NCI-H526 treated with DMSO at 0.1 percent for 48 hours (cell line): Measurements from ENCODE around the gene FILIP1L.

Experiments
- DNase-seq: peaks from one replicate; lab custom pipeline; 2025; lab: John Stamatoyannopoulos, UW

Gene FILIP1L

GRCh38 chr3:99950921-99951320 is 163.4 kb downstream of the FILIP1L start:
- DNase-seq = no peak

DNA sequence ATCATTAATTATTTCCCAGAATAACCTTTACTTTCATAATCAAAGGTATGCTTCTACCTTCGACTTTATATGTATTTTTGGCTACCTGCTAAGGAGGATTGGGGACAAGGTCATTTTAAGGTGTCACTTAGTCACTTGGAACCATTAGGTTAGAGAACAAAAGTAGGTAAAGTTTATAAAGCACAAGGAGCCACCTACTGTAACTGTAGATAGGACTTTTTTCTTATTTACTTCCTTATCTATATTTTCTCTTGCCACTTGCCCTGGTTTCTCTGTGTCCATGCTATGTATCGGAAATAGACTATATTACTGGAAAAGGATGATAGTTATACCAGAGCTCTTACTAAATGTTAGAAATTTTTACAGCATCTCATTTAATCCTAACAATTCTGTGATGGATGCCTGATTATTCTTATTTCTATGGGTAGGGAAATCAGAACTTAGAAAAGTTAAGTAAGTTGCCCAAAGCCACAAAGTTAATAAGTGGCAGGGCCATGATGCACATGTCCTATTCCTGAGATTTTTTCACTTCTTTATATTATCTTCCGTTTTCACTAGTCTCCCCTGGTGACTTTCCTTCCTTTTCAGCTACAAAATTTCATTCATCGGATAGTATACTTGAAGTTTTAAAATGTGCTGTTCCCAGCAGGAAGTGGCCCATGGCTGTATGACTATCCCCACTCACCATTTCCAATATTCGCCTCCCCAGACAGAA is 164.2 kb downstream of the FILIP1L start:
- DNase-seq = no peak

DNA sequence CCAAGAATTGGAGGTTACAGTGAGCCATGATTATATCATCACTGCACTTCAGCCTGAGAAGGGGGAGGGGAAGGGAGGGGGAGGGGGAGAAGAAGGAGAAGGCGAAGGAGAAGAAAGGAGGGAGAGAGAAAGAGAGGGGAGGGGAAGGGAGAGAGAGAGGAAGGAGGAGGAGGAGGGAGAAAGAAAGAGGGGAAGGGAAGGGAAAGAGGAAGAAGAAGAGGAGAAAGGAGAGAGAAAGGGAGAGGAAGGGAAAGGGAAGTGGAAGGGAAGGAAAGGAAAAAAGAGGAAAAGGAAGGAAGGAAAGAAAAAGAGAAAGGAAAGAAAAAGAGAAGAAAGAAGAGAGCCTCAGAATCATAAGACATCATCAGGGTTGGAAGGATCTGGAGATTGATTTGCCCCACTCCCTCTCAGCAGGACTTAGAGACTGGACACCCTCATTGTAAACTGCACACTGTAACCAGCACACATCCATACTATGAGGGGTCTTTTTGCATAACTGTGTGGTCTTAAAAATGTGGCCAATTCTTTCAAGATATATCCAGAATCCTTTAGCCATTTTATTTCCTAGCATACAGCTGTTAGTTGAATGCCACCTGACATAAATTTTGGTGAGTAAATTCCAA is 165.7 kb downstream of the FILIP1L start:
- no peak for DNase-seq

DNA sequence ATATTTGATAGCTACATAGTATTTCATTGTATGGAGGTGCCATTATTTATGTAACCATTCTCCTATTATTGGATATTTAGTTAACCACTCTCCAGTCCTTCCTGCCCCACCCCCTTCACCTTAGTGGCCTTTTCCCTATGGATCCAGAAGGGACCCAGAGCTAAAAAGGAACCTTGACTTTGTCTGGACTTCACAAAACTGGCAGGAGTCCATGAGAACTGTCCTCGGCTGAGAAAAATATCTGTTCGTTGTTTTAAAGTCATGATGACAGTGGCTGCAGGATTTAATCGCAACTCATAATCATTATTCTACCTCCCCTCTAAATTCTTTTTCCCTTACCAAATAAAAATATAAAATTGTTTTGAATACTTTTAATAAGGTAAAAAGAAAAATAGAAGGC is 166.9 kb downstream of the FILIP1L start:
- DNase-seq = no peak

- DNase-seq = no peak
These were observed 168.8 kb downstream of the FILIP1L start for GRCh38 chr3:99945328-99945995.

DNA sequence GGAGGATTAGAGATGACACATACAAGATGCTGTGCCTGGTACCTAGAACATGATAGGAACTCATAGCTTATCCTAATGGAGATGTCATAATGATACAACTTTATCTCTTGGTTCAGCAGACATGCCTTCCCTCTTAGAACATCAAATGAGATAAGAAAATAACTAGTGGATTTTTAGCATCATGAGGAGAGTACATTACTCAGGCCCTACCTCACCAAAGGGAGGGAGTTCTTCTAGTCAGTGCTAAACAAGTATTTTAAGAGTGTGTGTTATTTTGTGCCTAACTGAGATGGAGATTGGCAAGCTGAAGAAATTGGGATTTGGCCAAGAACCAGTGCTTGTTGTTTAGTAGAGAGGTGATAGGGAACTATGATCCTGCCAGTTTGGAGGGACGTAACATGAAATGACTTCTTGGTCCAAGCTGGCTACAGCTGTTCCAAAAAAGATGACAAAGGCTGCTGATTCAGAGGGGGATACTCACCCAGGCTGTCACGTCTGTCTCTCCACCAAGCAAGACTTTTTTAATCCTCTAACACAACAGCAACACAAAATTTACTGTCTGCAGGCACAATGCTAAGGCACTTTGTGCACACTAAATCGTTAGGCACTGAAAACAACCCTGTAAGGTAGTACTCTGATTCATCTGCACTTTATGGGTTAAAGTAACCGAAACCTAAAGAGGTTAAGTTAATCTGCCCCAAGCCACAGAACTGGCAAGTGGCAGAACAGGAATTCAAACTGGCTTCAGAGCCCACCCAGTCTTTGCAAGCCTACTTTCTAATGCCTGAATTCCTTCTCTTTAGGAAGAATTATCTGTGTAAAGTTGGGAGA is 170.2 kb downstream of the FILIP1L start:
- no peak for DNase-seq

GRCh38 chr3:99941211-99941610 is 173.1 kb downstream of the FILIP1L start:
- DNase-seq = no peak

DNA sequence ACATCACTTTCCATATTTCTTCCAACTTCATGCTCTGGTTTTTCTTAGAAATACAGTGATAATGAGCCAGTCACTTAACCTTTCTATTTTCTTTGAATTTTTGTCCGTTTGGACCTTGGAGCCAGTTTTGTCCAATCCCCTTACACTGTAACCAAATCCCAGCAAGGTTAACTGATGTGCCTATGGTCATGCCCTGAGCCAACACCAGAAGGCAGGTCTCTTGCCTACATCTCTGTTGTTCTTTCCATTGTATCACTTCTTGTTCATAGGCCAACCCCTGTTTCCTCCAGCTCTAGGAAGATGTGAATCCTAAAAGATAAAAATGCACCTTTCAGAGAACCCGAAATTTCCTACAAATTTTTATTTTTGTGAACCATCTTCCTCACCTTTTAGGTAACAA is 174.0 kb downstream of the FILIP1L start:
- no peak for DNase-seq

GRCh38 chr3:99939876-99940275 is 174.4 kb downstream of the FILIP1L start:
- DNase-seq = no peak

- DNase-seq = no peak
These were observed 175.9 kb downstream of the FILIP1L start for GRCh38 chr3:99938270-99938911.

- DNase-seq = no peak
These were observed 179.1 kb downstream of the FILIP1L start for GRCh38 chr3:99934975-99935797.

DNA sequence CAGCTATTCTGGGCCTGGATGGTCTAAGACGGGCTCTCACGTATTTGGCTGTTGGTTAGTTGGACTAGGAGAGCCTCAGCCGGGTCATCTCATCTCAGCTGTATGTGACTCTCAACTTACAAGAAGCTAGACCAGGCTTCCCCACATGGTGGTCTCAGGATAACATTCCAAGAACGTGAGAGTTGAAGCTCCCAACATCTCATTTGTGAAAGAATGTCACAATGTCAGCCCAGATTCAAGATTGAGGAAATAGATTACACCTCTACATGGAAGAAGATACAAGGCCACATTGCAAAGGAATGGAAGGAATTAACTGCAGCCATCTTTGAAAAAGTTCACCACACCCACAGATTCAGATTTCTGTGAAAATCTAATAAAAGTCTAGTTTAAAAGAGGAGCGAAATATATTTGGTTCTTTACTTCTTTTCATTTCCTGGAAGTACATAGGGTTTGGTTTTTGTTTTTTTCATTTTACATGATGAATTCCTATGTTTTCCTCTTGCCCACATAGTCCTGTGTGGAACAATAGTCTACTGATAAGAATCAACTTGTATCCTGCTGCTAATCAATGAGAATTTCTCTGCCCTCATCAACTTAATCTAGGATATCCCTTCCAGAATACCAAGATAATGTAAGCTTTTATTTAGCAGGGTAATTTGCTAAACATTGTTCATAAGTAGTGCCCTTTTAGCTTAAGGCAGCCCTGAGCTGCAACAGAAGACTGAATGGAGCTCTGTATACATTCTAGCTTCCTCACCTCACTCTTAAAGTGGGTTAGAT is 180.1 kb downstream of the FILIP1L start:
- DNase-seq = no peak

DNA sequence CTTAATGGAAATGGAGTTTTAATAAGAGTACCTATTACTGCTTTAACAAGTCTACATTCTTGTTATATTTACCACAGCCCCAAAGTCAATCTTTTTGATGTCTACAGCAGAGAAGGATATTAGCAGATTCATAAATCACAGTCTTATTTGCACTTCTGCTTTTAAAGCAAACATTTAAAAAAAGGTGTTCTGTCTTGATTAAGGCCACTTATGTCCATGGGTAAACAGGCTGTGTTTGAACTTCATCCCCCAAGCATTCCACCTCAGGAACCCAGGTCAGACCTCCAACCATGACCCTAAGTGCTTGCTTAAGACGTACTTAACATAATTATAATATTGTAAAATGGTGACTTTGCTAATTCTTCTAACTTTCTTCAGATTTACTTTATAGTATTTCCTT is 183.2 kb downstream of the FILIP1L start:
- no peak for DNase-seq

- no peak for DNase-seq
These were observed 184.6 kb downstream of the FILIP1L start for GRCh38 chr3:99929745-99930139.

DNA sequence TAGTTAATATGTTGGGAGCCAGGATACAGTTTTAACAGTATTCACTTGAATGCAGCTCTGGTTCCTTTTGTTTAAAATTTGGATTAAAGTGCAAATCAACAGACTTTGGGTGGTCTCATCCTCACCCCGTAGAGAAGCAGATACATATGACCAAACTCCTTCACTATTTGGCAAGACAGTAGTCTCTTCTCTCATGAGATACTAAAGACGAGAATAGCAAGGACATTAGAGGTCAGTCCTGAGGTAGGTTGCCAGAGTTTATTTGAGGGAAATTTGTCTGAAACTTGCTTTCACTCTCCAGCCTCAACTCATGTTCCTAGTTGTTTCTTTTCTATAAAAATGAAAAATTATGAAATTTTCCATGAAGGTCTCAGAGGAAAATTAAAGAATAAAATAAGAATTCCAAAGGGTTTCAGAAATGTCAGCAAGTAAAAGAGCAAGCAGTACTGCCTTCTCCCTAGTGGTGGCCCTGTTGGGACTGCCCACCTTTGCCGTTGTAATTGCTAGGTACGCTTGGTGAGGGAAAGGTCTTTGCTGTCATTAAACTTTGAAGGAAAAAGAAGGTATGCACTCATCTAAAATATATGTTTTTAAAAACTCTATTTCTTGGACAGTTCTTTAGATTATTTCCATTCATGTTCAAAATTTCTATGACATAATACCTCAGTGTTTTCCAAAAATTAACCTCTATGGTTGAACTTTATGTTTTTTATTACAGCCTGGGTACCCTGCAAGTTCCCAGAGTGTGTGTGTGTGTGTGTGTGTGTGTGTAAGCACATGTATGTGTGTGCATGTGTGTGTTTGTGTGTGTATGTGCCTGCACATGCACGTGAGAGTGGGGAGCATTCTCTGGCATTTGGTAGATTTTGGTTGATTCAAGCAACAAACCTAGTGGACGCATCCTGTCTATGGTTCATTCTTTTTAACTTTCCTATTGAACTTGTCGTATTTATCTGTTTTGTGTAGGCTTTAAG is 185.2 kb downstream of the FILIP1L start:
- no peak for DNase-seq

DNA sequence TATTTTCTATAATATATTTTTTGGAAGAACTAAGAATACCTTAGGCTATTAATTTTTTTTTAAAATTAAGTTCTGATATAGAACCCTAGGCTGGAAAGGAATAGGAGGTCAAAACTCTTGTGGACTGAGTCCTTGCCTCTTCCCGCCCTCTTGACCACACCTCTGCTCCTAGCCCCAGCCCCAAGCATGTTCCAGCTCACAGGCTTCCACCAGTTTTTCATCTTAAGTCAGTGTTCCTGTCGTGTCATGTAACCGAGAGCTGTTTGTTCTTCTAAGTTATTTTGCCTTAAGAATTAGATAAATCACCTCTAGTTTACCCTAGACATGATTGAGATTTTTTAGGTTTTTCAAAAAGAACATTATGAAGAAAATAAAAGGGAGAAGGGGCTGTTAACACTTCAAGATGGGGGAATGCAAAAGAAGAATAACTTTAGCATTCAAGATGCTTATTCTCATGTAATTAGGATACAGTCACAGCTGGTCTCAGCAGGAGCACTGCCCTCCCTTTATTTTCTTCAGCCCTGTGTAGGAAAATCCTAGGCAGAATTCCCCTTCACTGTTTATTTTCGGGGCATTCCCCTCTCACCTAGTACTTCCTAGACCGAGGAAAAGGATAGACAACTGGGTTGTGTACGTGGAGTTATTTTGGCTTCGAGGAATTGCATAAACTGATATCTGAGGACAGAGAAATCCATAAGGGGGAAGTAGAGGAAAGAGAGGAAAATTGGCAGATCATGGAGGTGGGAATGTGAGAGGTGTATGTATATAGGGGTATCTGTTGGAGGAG is 186.4 kb downstream of the FILIP1L start:
- no peak for DNase-seq

- DNase-seq = no peak
These were observed 188.6 kb downstream of the FILIP1L start for GRCh38 chr3:99925584-99926230.

- no peak for DNase-seq
These were observed 190.4 kb downstream of the FILIP1L start for GRCh38 chr3:99923873-99924272.
